CD1c-positive myeloid dendritic cell (primary cell): ENCODE data around the gene UTP11.

Experiments
- DNase-seq: peaks from one replicate; pipeline ENCODE4 v3.0.0-alpha.2; 2016; ENCODE audit errors: extremely low spot score

Gene UTP11

GRCh38 chr1:38071312-38072256 is 59.0 kb downstream of the UTP11 start:
- no peak for DNase-seq

GRCh38 chr1:38072858-38073257 is 60.3 kb downstream of the UTP11 start:
- DNase-seq = no peak

GRCh38 chr1:38073534-38074301 is 61.2 kb downstream of the UTP11 start:
- DNase-seq = no peak

- no peak for DNase-seq
These were observed 61.8 kb downstream of the UTP11 start for GRCh38 chr1:38074302-38074677.
